ENCODE data around the gene NAP1L4.

The NAP1L4 gene

DNA sequence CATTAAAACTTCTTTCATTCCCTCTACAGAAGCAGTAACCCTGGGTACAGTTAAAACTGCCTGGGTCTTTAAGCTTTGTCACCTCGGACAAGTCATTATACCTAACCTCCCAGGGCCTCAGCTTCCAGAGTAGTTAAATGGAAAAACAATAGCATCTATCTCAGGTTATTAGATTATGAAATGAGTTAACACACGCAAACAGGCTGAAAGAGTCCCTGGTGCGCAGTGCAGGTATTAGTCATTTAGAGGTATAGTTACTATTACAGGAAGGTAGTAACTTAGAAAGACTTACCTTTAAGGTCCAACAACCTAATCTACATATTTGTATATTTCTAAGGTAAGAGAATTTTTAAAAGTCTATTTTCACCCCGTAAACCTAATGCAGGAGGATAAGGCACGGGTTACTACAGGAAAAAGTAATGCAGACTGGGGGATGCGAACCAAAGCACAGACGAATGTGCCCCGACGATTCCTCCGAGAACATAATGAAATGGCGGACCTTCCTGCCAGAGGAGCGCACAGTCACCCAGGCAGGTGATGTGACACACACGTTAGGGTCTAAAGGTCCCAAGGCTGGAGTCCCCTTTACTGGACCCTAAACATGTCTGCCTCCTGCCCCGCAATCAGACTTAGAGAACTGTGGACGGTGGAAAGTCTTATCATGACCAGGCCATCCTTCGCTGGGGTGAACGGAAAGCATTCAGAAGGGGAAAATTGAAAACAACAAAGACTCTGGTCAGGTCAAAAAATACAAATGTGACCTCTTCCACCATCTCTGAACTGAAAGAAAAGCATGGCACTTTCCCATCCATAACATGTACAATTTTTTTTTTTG, 1.3 kb downstream of the NAP1L4 start:
- no peak for DNase-seq

DNA sequence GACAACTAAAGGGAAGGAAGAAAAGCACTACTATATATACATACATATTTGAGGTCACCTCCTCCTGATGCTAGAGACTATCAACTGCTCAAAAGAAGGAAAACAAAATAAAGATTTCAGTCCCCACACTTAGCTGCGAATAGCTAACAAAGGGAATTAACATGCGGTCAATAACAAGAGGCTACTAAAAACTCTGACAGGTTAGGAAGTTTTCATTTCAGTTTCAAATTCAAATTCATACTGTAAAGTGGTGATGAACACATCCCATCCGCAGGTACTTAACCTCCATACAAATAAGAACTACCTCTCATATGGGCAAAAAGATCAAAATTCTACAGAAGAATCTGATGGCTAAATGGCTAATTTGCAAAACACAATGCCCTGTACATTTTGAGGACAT, 2.6 kb downstream of the NAP1L4 start:
- no peak for DNase-seq

DNA sequence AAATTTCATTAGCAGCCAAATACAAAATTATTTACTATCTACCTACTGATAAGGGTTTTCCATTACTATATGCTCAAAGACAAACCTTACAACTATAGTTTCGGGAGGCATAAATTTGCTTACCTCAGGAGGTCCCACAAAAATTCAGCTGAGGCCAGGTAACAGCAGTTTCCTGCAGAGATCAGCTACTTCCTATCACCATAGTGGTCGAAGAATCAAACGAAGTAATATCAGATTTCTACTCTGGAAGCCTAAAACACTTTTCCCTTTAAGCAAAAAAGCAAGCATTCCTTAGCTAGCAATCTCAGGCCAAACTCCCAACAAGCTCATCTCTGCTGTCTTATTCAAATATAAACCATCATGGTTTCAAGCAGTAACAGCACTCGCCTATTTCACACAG, 3.1 kb downstream of the NAP1L4 start:
- no peak for DNase-seq

DNA sequence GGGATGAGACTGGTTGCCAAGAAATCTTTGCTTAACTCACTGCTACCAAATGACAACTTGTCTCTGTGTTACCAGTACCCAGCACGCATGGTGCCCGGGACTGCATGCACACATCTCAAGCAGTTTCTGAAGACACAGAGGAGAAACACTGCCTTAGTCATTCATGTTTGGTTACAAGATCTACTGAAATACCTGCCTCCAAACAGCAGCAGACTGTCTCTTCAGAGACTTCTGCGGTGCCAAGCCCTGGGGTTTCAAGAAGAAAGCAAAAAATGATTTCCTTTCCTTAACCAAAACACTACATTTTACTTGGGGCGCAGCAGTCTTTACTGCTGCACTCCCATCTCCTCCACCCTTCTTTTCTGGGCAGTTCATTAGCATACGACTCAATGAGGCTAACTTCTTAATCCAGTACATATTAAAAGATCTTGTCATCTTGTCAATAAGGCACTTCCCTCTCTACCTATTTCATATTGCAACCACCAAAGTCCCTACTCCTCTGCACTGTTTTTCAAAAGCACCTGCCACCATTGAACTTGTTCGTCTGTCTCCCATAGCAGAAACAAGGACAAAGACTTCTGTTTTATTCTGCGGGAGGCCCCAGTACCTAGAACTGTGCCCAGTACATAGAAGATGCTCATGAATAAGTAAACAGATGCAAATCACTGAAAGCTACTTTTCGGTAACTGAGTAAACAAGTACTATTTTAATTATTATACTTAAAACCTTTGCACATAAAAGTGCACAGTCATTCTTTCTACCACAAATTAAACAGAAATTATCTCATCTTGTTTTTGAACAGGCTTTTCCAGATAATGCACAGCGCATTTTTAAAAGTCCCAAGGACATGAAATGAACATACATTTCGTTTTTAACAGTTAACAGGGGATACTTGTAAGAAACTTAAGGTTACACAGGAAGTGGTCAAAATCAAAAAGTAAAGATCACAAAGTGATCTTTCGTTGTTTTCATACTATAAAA, 4.0 kb downstream of the NAP1L4 start:
- DNase-seq: no peak

DNA sequence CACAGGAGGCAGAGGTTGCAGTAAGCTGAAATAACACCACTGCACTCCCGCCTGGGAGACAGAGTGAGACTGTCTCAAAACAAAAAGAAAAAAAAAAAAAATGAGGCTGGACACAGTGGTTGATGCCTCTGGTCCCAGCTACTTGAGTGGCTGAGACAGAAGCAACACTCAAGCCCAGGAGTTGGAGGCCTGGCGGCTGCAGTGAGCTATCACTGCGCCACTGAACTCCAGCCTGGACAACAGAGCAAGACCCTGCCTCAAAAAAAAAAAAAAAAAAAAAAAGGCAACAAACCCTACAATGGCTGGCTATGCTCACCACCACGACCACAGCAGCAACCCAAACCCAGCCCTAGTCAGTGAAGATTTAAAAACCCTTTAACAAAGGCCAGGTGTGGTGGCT, 8.2 kb downstream of the NAP1L4 start:
- DNase-seq: no peak

DNA sequence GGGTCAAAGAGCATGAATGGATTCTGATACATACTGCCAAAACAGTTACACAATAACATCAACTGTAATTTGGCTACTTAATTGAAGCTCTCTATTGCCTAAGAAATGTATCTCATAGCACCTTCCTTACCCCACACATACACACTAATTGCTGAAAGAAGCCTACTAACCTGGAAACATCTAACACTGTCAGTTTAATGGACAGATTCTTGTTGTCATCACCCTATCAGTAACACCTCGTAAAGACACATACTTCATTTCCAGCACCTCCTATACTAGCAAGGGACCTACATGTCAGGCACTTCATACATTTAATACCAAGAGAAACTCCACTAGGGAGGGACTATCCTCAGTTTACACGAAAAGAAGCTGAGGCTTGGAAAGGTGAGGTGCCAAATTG, 9.9 kb downstream of the NAP1L4 start:
- no peak for DNase-seq

DNA sequence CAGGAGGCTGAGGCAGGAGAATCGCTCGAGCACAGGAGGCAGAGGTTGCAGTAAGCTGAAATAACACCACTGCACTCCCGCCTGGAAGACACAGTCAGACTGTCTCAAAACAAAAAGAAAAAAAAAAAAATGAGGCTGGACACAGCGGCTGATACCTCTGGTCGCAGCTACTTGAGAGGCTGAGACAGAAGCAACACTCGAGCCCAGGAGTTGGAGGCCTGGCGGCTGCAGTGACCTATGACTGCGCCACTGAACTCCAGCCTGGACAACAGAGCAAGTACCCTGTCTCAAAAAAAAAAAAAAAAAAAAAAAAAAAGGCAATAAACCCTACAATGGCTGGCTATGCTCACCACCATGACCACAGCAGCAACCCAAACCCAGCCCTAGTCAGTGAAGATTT, 11.0 kb downstream of the NAP1L4 start:
- DNase-seq: no peak

DNA sequence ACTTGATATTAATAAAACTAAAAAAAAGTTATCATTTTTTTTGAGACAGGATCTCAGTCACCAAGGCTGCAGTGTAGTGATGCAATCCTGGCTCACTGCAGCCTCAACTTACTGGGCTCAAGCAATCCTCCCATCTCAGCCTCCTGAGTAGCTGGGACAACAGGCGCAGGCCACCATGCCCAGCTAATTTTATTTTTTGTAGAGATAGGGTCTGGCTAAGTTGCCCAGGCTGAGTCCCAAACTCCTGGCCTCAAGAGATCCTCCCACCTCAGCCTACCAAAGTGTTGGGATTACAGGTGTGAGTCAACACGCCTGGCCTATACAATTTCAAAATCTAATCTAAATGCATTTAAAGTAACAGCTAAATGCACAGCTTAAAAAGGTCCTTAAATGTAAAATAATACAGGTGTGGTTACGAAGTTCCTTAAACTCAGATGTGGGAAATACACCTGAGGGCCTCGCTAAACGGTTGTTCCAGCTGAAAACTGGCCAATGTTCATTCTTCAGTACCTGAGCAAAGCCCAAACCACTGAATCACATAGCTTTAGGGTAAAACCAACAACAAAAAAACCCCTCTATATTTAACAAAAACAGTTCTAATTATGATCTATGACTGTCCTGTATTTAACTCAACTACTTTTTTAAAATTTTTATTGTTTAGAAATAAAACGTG, 11.8 kb downstream of the NAP1L4 start:
- DNase-seq: no peak

DNA sequence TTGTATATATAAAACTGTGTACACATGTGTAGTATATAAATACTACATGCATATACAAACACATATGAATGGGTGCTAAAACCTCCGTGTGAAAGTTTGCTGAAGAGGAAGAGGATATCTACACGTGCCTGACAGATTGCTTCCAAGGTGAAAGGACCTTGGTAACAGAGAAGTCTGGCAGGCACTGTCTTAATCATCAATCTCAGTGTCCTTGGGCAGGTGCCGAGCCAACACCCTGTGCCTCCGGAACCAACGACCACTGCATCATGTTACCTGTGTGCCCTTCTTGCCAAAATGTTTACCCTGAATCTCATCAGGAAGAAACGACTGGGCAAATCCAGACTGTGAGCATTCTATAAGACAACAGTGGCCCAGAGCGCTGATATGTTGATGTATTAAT, 15.0 kb downstream of the NAP1L4 start:
- DNase-seq: no peak

DNA sequence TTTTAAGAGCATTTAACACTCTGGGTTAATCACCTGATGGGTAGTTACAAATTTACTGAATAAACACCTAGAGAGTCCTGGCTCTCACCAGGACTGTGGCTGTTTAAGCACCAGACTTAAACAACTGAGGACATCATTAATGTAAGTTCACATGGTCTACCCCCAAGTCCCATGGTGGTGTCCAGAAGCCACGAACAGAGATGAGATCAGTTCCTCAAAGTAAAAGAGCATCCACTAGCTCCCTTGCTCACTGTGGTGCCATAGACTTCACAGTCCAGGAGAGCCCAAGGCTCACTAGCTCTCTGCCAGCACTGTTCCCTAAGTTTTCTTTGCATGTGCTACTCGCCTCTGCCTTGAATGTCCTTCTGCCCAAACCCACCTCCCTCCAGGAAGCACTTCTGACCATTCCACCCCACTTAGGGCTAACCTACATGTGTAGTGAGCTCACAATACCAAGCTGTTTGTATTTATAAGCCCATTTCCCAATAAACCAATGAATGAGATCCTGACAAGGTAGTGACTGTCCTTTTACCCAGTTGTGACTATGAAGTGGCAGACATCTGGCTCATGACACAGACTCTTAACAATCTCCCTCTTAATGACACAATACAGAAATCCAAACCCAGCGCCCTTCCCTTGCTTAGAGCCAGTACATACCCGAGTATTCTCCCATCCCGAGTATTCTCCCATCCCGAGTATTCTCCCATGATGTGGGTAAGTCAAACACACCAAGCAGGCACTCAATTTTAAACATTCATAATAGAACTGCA, 15.7 kb downstream of the NAP1L4 start:
- no peak for DNase-seq

DNA sequence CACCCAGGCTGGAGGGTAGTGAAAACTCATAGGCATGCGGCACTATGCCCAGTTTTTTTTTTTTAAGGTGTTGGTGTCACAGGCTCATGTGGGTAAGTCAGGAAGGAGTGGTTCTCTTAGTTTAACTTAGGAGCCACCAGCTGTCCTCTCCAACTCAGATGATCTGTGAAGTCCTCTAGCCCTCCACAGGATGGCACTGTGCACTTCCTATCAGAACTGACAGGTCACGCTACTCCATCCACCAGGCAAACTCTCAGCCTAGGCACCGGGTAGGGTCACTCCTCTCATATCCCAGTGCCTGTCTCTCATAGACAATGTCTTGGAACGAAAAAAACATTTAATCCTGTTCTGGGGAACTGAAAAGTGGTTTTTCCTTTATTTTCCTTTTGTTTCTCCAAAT, 16.5 kb downstream of the NAP1L4 start:
- no peak for DNase-seq

DNA sequence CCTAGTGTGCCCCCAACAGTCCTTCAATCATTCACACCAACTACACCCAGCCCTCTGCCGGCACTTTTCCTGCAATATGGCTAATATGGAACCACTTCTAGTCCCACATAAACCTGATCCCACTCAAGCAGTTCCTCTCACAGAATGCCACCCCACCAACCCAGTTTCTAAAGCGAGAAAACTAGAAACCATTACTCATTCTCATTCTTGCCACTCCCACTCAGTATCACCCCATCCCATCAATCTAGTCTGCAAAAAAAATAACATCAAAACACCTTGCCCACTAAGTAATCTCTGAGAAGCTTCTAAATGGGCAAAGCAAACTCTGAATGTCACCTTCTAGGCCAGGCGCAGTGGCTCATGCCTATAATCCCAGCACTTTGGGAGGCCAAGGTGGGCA, 17.9 kb downstream of the NAP1L4 start:
- no peak for DNase-seq

DNA sequence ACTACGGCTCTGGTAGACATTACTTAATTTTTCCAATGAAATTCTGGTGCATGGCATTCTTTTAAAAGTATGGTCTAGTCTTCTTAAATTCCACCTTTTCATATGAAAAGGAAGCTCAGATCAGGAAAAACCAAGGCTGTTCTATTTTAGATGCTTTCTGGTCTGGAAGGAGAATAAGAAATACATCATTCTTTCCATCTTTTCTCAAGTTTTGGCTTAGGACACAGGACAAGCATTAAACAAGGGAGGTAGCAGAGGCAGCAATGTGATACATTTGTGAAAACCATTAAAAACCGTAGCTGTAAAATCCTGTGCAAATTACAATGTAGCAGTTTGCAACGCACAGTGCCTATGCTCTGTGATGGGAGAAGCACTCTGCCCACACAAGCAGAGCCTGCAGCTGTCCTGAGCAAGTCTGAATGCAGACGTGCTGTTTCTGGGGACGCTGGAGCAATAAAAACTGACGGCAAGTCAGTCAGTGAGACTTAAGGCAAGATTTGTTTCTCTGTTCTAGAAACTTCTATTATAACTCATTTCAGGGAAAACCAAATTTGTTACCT, 23.7 kb downstream of the NAP1L4 start:
- DNase-seq: no peak

DNA sequence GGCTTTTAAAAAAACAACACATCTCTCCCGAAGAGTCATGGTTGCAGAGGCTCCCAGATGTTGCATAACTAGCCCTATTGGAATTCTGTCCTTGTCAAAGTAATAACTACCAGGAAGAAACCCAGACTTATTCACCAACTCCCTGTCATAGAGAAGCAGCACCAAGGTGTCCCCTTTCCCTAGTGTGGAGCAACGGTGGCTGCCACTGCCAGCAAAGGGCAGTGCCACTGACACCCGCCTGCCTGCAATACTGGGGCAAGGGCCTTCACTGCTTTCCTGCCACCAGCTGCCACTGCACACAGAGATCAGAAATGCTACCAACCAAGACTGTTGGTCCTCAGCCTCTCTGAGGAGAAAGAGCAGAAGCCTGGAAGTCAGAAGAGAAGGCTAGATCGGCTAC, 27.3 kb downstream of the NAP1L4 start:
- DNase-seq: no peak

DNA sequence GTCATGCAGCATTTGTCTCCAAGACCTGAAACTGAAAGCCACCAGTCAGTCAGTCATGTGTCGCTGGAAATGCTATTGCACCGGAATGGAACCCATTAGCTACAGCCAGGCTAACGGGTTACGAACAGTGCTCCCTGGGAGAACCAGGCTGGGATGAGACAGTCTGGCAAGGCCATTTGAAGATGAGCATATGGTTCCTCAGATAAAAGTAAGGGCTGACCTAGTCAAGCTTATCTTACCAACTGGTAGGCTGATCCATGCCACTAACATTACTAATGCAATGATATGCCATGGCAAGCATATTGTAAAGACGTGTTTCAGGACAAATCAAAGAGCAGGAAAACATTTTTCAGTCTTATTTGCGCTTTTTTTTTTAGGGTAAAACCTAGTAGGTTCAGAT, 28.4 kb downstream of the NAP1L4 start:
- DNase-seq: no peak

DNA sequence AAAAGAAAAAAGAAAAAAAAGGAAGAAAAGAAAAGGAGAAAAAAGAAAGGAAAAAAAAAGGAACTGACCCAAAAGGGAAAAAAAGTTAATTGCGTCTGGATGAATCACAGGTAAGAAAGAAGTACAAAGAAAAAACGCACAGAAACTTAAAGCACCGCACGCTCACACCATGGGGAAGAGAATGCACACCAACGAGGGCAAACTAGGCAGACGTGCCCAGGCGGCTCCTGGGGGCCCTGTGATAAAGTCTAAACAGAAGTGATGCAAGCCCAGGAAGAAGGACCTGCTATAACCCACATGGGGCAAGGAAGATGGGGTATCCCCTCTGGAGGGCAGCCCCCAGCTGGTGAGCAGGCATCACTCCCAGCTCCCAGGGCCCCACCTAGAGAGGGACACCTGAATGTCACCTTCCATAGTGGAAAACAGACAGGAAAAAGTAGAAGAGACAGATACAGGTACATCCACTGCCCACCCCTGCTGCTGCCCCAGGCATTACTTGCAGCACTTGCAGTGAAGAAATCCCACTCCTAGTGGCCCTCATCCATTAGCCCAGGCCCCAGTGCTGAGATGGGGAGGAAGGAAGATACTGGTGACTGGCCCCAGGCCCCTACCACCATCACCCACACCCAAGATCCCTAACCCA, 28.9 kb downstream of the NAP1L4 start:
- DNase-seq: no peak

DNA sequence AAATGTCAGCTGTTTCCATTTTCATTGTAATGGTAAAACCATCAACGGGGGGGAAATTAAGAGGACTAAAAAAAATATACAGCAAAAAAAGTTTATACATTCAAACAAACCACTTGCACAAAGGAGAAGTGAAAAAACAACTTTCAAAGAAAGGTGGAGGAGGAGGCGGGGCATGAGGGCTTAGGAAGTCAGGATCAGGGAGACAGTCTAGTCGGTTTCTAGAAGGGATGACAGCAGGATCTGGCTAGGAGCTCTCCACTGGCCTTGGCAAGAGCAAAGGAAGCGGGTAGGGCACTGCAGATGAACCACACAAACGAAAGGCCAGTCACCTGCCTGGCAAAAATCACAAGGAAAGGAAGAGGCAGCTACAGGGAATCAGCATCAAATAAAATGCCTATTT, 31.0 kb downstream of the NAP1L4 start:
- no peak for DNase-seq

DNA sequence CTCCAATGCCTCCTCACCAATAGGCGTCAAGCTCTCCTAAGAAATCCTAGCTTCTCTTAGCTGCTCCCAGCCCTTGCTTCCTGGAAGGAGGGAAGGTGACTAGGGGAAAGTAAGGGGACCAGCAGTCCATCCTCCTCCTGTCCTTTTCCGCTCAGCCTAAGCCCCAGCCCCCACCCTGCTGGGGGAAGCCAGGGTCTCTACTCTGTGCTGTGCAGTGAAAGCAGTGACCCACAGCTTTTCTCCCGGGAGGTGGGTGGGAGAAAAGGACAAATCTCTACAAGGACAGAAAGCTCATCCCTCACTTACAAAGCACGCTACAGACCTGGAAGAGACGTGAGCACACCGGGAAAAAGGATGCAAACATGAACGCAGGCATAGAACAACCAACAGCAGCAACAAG, 32.0 kb downstream of the NAP1L4 start:
- no peak for DNase-seq

DNA sequence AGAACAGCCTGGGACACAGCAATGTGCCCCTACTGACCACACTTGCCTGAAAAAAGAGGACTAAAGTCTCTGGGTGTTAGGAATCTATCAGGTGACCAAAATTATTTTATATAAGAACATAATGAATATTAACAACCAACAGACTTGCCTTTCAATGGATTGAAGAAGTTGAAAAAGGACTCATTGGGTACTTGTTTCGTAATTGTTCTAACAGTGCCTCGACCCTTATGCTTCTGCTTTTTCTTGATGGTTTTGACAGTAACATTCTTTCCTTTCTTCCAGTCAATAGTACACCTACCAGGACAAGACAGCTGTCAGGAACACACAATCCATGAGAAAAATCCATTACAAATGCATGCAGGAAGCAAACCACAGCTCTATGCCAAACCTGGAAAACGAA, 33.9 kb downstream of the NAP1L4 start:
- no peak for DNase-seq

DNA sequence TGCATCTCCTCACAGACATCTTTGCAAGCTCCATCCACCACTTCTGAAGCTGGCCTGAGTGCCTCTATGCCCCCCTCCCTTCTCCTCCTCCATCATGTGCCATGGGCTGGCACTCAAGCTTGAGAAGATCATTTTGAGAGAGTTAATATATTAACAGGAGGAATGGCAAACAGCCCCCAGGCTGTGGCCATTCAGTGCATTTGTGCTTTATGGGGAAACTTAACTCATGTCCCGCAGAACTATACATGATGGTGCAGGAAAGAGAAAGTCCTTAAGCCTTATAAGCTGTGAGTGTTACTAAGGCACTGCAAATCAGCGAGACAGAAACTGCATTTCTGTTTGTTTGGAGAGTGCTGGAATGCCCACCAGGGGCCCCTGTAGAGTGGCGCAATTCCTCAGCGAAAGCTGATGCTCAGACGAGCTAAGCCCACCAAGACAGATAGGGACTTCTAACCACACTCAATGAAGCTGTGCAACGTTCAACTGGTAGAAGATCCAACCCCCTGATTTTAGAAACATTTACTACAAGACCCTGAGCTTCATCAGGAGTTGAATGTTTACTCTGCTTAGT, 36.1 kb downstream of the NAP1L4 start:
- no peak for DNase-seq

DNA sequence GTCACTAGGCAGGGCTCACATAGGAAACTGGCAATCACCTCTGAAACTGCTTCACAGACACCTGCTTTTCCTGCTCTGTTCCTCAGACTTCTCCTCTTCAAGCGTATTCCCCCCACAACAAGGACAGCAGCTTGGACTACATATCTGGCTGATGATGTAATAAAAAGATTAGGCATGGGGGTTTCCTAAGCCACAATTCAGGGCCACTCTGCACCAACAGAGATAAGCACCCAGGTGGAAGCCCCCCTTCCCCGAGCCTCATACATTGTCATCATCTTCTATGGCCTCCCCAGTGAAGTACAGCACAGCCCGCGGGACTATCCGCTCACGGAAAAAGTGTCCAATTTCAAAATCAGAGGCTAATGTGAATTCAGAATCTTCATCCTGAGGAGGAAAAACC, 37.9 kb downstream of the NAP1L4 start:
- DNase-seq: no peak

DNA sequence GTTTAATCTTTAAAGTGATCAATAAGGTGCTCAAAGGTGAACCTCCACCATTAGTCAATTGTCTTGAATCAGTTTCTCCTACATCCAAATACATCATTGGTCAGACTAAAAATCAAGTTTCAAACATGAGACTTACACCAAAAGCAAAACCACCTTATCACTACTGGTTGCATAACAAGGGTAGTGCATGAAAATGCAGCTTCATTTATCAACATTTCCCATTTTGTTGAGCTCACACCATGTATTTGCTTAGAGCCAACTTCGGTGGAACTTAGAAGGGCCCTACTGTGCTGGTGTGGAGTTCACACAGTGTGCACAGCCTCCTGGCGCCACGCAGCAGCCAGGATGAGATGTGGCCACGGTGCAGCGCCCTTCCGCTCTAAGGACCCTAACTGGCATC, 39.8 kb downstream of the NAP1L4 start:
- DNase-seq: no peak
